Measurements from ENCODE around the gene ZNF445.
A peak's percentile ranks its signal among the peaks of the same experiment; 100 is the strongest.
"Not testable (repeated sequence)": the region's sequence is repeated elsewhere in the genome, so short reads cannot be mapped to it uniquely, and the experiment has no call there.

ZNF445 gene

GRCh38 chr3:44416031-44417030 is 61.1 kb downstream of the ZNF445 start:
- CTCF ChIA-PET = no interaction called here
- H3K4me1 Mint-ChIP-seq = no peaks in the 10 kb centered on the region
- no peaks in the 10 kb centered on the region for H3K36me3 Mint-ChIP-seq
- peaks cover 2% of the 10 kb centered on the region for H3K9me3 Mint-ChIP-seq
- no peak overlapping the region for H3K27ac Mint-ChIP-seq
- H3K27me3 Mint-ChIP-seq = peaks cover 5% of the 10 kb centered on the region
- no peak overlapping the region for H3K4me3 Mint-ChIP-seq
- no peak for DNase-seq

- no peaks in the 10 kb centered on the region for H3K27me3 Mint-ChIP-seq
- H3K36me3 Mint-ChIP-seq = no peaks in the 10 kb centered on the region
- CTCF ChIA-PET = no interaction called here
- H3K27ac Mint-ChIP-seq = no peak overlapping the region
- H3K4me3 Mint-ChIP-seq = no peak overlapping the region
- no peak for DNase-seq
- H3K9me3 Mint-ChIP-seq = peaks cover 2% of the 10 kb centered on the region
- no peaks in the 10 kb centered on the region for H3K4me1 Mint-ChIP-seq
These were observed 62.0 kb downstream of the ZNF445 start for GRCh38 chr3:44415421-44415820.

GRCh38 chr3:44414517-44415090 is 62.9 kb downstream of the ZNF445 start:
- no peaks in the 10 kb centered on the region for H3K36me3 Mint-ChIP-seq

GRCh38 chr3:44412365-44412764 is 65.1 kb downstream of the ZNF445 start:
- Mint-ChIP-seq H3K4me3 (no peak overlapping the region), H3K27ac (no peak overlapping the region), H3K36me3 (no peaks in the 10 kb centered on the region), H3K4me1 (no peaks in the 10 kb centered on the region), H3K27me3 (no peaks in the 10 kb centered on the region), H3K9me3 (no peaks in the 10 kb centered on the region)
- no peak for DNase-seq
- CTCF ChIA-PET = no interaction called here

More at GRCh38 chr3:44414517-44415090, 62.9 kb downstream of the ZNF445 start:
- Mint-ChIP-seq H3K4me3 (no peak overlapping the region), H3K4me1 (no peaks in the 10 kb centered on the region), H3K9me3 (peaks cover 2% of the 10 kb centered on the region), H3K27me3 (no peaks in the 10 kb centered on the region), H3K27ac (no peak overlapping the region)
- no peak for DNase-seq
- CTCF ChIA-PET = no interaction called here

GRCh38 chr3:44411031-44411645 is 66.3 kb downstream of the ZNF445 start:
- no peak for DNase-seq
- H3K4me1 Mint-ChIP-seq = no peaks in the 10 kb centered on the region
- no peak overlapping the region for H3K4me3 Mint-ChIP-seq
- CTCF ChIA-PET = no interaction called here
- H3K27me3 Mint-ChIP-seq = no peaks in the 10 kb centered on the region
- no peaks in the 10 kb centered on the region for H3K36me3 Mint-ChIP-seq
- H3K9me3 Mint-ChIP-seq = no peaks in the 10 kb centered on the region
- no peak overlapping the region for H3K27ac Mint-ChIP-seq

GRCh38 chr3:44409640-44410410 is 67.6 kb downstream of the ZNF445 start:
- Mint-ChIP-seq H3K4me1 (no peaks in the 10 kb centered on the region), H3K9me3 (no peaks in the 10 kb centered on the region), H3K4me3 (no peak overlapping the region), H3K27ac (peak overlapping the region; percentile 42), H3K36me3 (no peaks in the 10 kb centered on the region), H3K27me3 (no peaks in the 10 kb centered on the region)
- CTCF ChIA-PET = no interaction called here
- DNase-seq = no peak

GRCh38 chr3:44402548-44402947 is 74.9 kb downstream of the ZNF445 start:
- no peak overlapping the region for H3K4me3 Mint-ChIP-seq
- no peaks in the 10 kb centered on the region for H3K27me3 Mint-ChIP-seq
- no peaks in the 10 kb centered on the region for H3K9me3 Mint-ChIP-seq
- DNase-seq = no peak
- H3K27ac Mint-ChIP-seq = no peak overlapping the region
- H3K4me1 Mint-ChIP-seq = no peaks in the 10 kb centered on the region
- CTCF ChIA-PET = no interaction called here
- H3K36me3 Mint-ChIP-seq = peaks cover 8% of the 10 kb centered on the region

- no peak for DNase-seq
- CTCF ChIA-PET = no interaction called here
- H3K9me3 Mint-ChIP-seq = no peaks in the 10 kb centered on the region
- no peak overlapping the region for H3K27ac Mint-ChIP-seq
- no peaks in the 10 kb centered on the region for H3K4me1 Mint-ChIP-seq
- H3K4me3 Mint-ChIP-seq = no peak overlapping the region
- H3K36me3 Mint-ChIP-seq = peaks cover 8% of the 10 kb centered on the region
- no peaks in the 10 kb centered on the region for H3K27me3 Mint-ChIP-seq
These were observed 76.7 kb downstream of the ZNF445 start for GRCh38 chr3:44400771-44401170.

- H3K4me3 Mint-ChIP-seq = no peak overlapping the region
- CTCF ChIA-PET = no interaction called here
- H3K36me3 Mint-ChIP-seq = peaks cover 8% of the 10 kb centered on the region
- no peak overlapping the region for H3K27ac Mint-ChIP-seq
- H3K4me1 Mint-ChIP-seq = no peaks in the 10 kb centered on the region
- no peaks in the 10 kb centered on the region for H3K9me3 Mint-ChIP-seq
- H3K27me3 Mint-ChIP-seq = no peaks in the 10 kb centered on the region
- DNase-seq = no peak
These were observed 78.6 kb downstream of the ZNF445 start for GRCh38 chr3:44398853-44399252.

GRCh38 chr3:44398271-44398670 is 79.2 kb downstream of the ZNF445 start:
- H3K27me3 Mint-ChIP-seq, H3K4me3 Mint-ChIP-seq, CTCF ChIA-PET, H3K27ac Mint-ChIP-seq, DNase-seq, H3K4me1 Mint-ChIP-seq, H3K9me3 Mint-ChIP-seq, H3K36me3 Mint-ChIP-seq: not testable (repeated sequence)

GRCh38 chr3:44396200-44397171 is 81.0 kb downstream of the ZNF445 start:
- Mint-ChIP-seq H3K4me1 (peaks cover under 1% of the 10 kb centered on the region), H3K9me3 (peaks cover 1% of the 10 kb centered on the region), H3K27me3 (no peaks in the 10 kb centered on the region), H3K27ac (no peak overlapping the region), H3K36me3 (peaks cover 8% of the 10 kb centered on the region), H3K4me3 (no peak overlapping the region)
- no peak for DNase-seq
- CTCF ChIA-PET = no interaction called here

- Mint-ChIP-seq H3K4me1 (peaks cover 2% of the 10 kb centered on the region), H3K27ac (no peak overlapping the region), H3K36me3 (peaks cover 3% of the 10 kb centered on the region), H3K27me3 (no peaks in the 10 kb centered on the region), H3K4me3 (no peak overlapping the region), H3K9me3 (peaks cover 1% of the 10 kb centered on the region)
- CTCF ChIA-PET = no interaction called here
- no peak for DNase-seq
These were observed 81.8 kb downstream of the ZNF445 start for GRCh38 chr3:44395714-44396113.

GRCh38 chr3:44392489-44392888 is 85.0 kb downstream of the ZNF445 start:
- no peak overlapping the region for H3K27ac Mint-ChIP-seq
- CTCF ChIA-PET = no interaction called here
- H3K36me3 Mint-ChIP-seq = no peaks in the 10 kb centered on the region
- DNase-seq = no peak
- H3K9me3 Mint-ChIP-seq = peaks cover 4% of the 10 kb centered on the region
- H3K27me3 Mint-ChIP-seq = no peaks in the 10 kb centered on the region
- no peak overlapping the region for H3K4me3 Mint-ChIP-seq
- H3K4me1 Mint-ChIP-seq = peaks cover 2% of the 10 kb centered on the region

Data from activated naive CD4-positive, alpha-beta T cell treated with anti-CD3 and anti-CD28 coated beads, Interleukin-2, amount 10 ng/mL, durations not matched to agents 7 days and 5 days (primary cell).